ENCODE measurements around the gene TMIGD1. TPM values are rescaled to one million over a fixed set of nuclear protein-coding genes. Genes with fewer than 3 reads are reported as not detected.

The TMIGD1 gene
- total and polyA plus RNA-seq, 2 experiments from 2014 or later, result 2.5 to 3.2 TPM

- H3K4me2 ChIP-seq, result no peak overlapping the region
- H3K27me3 ChIP-seq, result no peaks in the 10 kb centered on the region
- no peak overlapping the region for H3K27ac ChIP-seq
- no peak overlapping the region for H3K4me3 ChIP-seq
- 75% methylated on average over 7 of the region's 7 CpGs for WGBS (ENCODE audit: low lambda C conversion rate, missing lambda C conversion rate)
- DNase-seq (ENCODE audit: low spot score), result no peak
- H3K9me3 ChIP-seq (ENCODE audit: low read depth), result no peaks in the 10 kb centered on the region
- H3K9me2 ChIP-seq (replicated peaks; ENCODE audit: insufficient read depth), result no peaks in the 10 kb centered on the region
- TF ChIP-seq EZH2 (IDR thresholded peaks at IDR 0.05; ENCODE audit: borderline replicate concordance) (no peak), CTCF (IDR thresholded peaks at IDR 0.05; ENCODE audit: poor library complexity) (no peak), EZH2phosphoT487 (IDR thresholded peaks at IDR 0.05; ENCODE audit: low read depth, severe bottlenecking, unreplicated experiment) (no peak)
- no peaks in the 10 kb centered on the region for H3K79me2 ChIP-seq
- no peak overlapping the region for H2AFZ ChIP-seq
- no peaks in the 10 kb centered on the region for H3K36me3 ChIP-seq (replicated peaks; ENCODE audit: insufficient read depth, low read depth)
- H3K4me1 ChIP-seq (ENCODE audit: insufficient read depth), result no peaks in the 10 kb centered on the region
- no peaks in the 10 kb centered on the region for H4K20me1 ChIP-seq (ENCODE audit: insufficient read depth, poor library complexity, severe bottlenecking)
Observed at GRCh38 chr17:30324723-30325122, 9.1 kb downstream of the TMIGD1 start.

- Histone ChIP-seq H3K36me3 (replicated peaks; ENCODE audit: insufficient read depth, low read depth) (no peaks in the 10 kb centered on the region), H3K4me3 (no peak overlapping the region), H3K9me3 (ENCODE audit: low read depth) (no peaks in the 10 kb centered on the region), H3K27ac (no peak overlapping the region), H4K20me1 (ENCODE audit: insufficient read depth, poor library complexity, severe bottlenecking) (no peaks in the 10 kb centered on the region), H3K4me2 (no peak overlapping the region), H3K4me1 (ENCODE audit: insufficient read depth) (no peaks in the 10 kb centered on the region), H2AFZ (no peak overlapping the region), H3K27me3 (no peaks in the 10 kb centered on the region), H3K79me2 (no peaks in the 10 kb centered on the region), H3K9me2 (replicated peaks; ENCODE audit: insufficient read depth) (no peaks in the 10 kb centered on the region)
- no peak for DNase-seq (ENCODE audit: low spot score)
- TF ChIP-seq EZH2phosphoT487 (IDR thresholded peaks at IDR 0.05; ENCODE audit: low read depth, severe bottlenecking, unreplicated experiment), result no peak
- no peak for TF ChIP-seq CTCF (IDR thresholded peaks at IDR 0.05; ENCODE audit: poor library complexity)
- TF ChIP-seq EZH2 (IDR thresholded peaks at IDR 0.05; ENCODE audit: borderline replicate concordance), result no peak
Observed at GRCh38 chr17:30323895-30324319, 9.9 kb downstream of the TMIGD1 start.

- TF ChIP-seq EZH2 (IDR thresholded peaks at IDR 0.05; ENCODE audit: borderline replicate concordance) (no peak), CTCF (IDR thresholded peaks at IDR 0.05; ENCODE audit: poor library complexity) (no peak), EZH2phosphoT487 (IDR thresholded peaks at IDR 0.05; ENCODE audit: low read depth, severe bottlenecking, unreplicated experiment) (no peak)
- H3K79me2 ChIP-seq, result no peaks in the 10 kb centered on the region
- H3K4me2 ChIP-seq, result no peak overlapping the region
- no peaks in the 10 kb centered on the region for H3K27me3 ChIP-seq
- H3K4me1 ChIP-seq (ENCODE audit: insufficient read depth), result no peaks in the 10 kb centered on the region
- DNase-seq (ENCODE audit: low spot score), result no peak
- no peaks in the 10 kb centered on the region for H4K20me1 ChIP-seq (ENCODE audit: insufficient read depth, poor library complexity, severe bottlenecking)
- H3K36me3 ChIP-seq (replicated peaks; ENCODE audit: insufficient read depth, low read depth), result no peaks in the 10 kb centered on the region
- no peak overlapping the region for H2AFZ ChIP-seq
- no peak overlapping the region for H3K4me3 ChIP-seq
- H3K27ac ChIP-seq, result no peak overlapping the region
- no peaks in the 10 kb centered on the region for H3K9me3 ChIP-seq (ENCODE audit: low read depth)
- WGBS (ENCODE audit: low lambda C conversion rate, missing lambda C conversion rate), result 73% methylated on average over 5 of the region's 5 CpGs
- no peaks in the 10 kb centered on the region for H3K9me2 ChIP-seq (replicated peaks; ENCODE audit: insufficient read depth)
Observed at GRCh38 chr17:30323262-30323894, 10.5 kb downstream of the TMIGD1 start.

Data from hepatocyte (in vitro differentiated cells).